ENCODE results near the gene CFAP100.

CFAP100 gene

DNA sequence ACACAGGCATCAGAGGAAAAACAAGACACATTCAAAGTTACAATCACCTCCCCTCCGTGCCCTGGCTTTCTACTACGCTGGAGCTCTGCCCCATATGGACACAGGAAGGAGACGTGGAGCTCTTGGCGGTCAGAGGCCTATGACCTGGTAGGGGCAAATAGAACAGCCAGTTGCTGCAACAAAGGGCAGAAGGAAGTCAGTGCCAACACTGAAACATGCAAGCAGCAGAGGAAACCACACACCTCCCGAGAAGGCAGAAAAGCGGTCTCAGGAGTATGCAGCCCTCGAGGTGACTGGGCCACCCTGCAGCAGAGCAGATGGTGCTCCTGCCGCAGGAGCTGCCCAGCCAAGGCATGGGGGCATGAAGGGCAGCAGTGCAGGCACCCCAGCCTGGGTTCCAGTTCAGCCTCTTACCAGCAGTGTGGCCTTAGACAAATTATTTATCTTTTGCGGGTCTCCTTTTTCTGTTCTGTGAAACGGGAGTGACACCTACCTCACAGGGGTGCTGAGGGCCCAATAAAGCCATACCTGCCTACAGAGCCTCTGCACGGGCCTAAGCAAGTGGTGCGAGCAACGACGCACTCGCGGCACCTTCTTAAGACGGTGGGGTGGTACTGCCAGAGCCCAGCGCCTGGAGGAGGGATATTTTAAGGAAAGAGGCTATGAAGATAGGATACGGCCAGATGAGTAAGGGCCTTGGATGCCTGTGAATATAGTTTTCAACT lies 72.3 kb downstream of the CFAP100 start:
- DNase-seq: no peak

DNA sequence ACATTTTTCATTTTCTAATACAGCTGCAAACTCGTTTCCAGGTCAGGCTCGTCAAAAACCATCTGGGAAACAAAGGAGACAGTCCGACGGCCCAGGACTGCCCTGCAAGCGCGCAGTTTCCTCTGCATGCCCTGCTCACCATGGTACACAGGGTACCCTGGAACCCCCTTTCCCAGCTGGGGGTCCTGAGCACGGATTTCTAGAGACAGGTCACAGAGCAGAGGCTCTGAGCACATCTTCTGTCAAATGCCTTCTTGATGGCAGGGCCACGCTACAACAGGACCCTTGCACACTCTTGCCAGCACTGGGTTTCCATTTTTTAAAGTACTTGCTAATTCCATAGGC lies 72.9 kb downstream of the CFAP100 start:
- DNase-seq: no peak

DNA sequence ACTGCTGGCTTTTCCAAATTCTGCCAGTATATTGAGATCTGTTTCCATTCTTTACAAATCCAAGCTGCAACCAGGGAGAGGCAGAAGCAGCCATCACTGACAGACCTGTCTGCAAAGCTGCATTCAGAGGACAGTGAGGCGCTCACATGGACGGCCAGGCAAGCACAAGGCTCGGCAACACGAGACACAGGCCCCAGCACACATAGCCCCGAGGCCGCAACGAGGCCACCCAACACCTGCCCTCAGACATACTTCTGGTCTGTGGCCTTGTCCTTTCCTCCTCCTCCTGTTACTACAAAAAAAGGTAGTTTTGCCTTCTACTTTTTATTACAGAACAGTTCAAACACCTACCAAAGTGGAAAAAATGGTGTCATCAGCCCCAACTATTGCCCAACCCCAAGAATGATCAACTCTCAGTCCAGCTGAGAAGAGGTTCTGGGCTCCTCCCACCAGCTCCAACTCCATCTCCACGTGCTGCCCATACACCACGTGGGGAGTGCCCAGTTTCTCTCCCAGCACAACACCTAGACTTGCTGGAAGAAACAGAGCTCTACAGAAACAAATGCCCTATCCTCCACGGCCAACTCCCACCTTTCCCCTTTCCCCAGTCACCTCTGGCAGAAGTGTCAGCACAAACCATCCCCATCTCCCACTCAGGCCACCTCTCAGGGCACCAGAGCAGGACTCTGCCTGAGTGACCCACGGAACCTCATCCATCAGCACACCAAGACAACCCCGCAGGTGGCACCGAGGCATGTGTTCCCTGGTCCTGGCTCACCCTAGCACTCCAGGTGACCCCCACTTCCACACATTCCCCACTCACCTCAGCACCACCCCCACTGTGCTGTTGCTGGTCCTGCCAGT lies 73.6 kb downstream of the CFAP100 start:
- DNase-seq: no peak

DNA sequence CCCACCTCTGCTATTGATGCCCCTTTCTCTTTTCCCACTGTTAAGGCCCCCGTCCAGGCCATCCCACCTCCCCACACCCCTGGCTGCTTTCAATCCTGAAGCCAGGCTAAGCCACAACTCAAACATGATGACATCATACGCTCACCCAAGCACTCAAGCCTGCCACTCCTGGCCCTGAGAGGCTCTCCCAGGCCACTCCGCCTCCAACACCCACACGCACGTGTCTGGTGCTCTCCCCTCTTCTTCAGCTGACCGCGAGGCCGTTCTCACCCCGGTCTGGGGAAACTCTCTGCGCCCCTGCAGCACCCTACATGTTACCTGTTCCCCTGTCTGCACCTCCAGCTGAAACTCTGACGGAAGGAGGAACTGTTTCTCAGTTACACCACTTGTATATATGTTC lies 74.8 kb downstream of the CFAP100 start:
- no peak for DNase-seq

DNA sequence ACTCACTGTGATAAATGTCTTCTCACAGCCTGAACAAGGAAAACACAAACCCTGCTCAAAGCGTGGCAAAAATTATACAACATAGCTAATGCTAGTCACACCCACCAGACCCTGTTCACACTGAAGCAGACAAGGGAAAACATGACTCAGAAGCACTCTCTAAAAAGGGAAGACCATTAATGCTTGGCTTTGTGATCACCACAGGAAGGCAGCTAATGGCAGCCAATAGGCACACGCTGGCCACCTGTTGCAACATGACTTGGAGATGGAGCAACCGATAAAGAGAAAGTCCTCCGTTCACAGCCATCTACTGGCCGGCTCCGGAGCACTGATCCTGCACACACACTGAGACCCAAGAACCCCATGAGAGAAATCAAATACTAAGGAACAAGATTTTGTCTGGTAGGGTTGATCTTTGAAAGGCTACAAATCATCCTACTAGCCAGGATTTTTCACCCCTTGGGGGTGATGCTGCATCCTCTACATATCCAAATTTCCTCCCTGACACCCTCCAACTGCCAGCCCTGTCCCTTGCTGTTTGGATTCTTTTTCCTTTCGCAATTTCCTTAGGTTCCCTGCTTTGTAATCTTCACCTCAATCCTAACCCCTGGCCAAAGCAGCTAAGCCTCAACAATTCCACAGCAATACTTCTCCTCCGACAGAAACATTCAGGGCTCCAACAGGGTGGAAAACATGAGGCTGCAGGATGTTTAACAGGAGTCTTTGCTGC lies 77.7 kb downstream of the CFAP100 start:
- peak in 1 of 2 donors; percentile 7 for DNase-seq

DNA sequence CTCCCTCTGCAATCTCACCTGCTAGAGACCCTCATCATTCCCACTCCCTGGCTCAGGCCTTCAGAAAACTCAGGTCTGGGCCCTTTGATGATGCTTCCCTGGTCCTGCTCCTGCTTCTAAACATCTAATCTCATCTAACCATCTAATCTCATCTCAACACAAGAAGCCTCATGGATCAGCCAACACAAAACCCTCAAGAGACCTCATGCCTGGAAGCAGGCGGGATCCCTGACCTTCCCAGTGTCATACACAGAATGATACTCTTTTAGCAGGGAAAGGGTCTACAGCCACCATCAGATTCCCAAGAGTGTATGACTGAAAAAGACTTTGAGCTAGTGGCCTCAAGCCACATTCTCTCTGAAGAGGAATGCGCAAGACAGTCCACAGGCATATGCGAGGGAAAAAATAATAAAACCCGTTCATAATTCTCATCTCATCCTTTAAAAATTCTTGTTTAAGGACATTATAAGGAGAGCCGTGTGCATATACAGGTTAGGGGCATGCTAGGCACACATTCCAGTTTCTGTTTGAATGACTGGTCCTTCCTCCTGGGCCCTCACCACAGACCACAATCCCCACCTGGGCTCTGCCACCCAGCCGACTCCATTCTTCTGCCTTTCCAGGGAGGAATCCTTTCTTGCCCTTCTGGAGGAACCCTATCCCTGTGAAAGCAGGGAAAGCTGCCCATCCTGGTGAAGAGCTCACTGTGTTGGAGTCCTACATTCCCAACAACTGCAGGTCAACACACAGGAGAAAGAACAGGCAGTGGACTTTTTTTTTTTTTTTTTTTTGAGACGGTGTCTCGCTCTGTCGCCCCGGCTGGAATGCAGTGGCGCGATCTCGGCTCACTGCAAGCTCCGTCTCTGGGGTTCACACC lies 78.8 kb downstream of the CFAP100 start:
- DNase-seq: peak in 1 of 2 donors; percentile 22

DNA sequence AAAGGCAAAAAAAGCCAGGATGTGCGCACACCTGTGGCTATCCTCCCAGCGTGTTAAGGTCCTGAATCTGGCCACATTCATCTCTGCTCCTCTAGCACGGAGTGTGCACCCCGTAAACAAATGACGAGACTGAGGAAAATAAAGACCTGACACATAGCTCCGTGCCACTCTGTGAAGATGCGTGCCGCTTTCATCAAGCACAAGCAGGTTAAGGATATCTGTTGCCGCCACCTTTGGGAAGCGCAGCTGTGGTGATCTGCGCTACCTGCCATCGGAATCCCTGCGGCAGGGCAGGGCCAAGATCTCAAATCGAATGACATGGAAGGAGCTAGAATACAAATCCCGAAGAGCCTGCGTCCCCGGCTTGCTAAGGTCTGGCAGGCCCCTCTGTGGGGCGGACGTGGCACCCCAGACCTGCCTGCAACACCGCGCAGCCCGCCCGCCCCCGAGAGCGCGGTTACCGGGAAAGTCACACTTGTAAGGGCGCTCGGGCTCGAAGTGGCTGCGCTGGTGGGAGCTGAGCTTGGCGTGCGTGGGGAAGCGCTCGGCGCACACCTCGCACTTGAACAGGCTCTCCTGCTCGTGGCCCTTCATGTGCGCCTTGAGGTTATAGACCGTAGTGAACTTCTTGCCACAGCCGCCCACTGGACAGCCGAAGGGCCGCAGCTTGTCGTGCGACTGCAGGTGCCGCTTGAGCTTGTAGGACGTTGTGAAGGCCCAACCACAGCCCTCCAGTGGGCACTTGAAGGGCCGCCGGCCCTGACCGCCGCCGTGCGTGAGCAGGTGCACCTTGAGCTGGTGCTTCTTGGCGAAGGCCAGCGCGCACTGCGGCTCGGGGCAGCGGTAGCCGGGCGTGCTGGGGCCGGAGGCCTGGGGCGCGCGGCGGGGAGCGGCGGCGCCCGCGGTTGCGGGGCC lies 80.0 kb downstream of the CFAP100 start:
- peak; percentile 41 to 53 for DNase-seq

DNA sequence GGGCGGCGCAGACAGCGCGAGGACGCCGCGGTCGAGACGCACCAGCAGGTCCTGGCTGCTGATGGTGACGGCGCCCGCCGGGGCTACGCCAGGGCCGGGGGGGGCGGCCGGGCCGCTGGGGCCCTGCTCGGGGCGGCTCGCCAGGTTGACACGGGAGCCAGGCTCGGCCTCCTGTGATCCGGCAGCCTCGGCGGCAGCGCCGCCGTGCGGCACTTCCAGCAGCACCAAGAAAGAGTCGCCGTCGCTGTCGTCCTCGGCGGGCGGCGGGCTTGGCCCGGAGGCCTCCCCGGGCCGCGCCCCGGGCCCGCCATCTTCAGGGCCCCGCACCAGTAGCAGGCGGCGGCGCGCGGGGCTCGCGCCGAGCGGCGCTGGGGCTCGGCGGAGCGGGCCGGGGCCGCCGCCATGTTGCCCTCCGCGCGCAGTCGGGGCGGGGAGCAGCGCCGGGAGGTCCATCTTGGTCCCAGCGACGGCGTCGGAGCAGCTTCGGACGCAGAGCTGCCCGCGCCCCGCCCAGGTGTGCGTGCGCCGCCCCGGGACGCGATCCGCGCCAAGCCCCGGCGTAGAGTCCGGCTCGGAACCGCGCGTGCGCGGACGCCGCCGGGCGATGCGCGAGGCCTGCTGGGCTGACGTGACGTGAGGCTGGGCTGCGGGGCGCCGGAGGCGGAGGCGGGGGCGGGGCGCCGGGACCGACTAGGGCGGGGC lies 80.9 kb downstream of the CFAP100 start, which contains the start of gene ZXDC:
TSS of gene ZXDC (minus strand) at position 479 of the 702 bp plus-strand sequence. CDS start at position 453, 26 bp downstream.
- DNase-seq: peak; percentile 91 to 92

DNA sequence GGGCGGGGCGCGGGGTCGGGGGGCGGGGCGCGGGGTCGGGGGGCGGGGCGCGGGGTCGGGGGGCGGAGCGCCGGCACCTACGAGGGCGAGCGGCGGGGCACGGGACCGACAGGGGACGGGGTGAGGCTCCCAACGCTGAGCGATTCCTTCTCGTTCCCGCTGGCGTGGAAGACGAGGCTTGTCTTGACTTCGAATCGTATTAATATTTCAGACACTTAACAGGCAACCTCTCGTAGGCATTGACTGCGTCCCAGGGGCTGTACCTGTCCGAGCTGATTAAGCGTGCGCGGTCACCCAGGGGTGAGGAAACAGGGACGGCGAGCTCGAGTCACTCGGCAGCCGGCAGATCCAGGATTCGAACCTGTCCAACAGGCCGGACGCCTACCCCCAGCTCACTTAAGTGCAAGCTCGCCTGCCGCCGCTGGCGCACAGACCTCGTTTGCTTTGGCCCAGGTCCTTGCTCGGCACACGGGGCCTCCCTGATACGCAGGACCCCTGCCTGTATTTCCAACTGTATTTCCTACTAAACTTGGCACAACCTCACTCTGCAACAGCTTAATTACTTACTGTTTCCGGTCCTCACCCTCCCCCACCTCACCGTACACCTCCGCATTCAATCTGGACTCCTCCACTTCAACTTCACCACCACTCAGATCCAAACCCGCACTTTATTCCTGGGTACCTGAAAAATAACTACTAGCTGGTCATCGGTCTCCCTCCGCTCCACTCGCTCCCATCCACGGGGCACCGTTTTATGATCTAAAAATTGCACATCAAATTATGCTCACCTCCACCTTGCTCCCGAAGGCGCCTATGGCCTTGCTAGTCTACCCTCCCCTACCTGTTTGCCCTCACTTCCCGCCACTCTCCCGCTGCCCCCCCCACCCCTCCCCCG lies 81.7 kb downstream of the CFAP100 start:
- DNase-seq: no peak

DNA sequence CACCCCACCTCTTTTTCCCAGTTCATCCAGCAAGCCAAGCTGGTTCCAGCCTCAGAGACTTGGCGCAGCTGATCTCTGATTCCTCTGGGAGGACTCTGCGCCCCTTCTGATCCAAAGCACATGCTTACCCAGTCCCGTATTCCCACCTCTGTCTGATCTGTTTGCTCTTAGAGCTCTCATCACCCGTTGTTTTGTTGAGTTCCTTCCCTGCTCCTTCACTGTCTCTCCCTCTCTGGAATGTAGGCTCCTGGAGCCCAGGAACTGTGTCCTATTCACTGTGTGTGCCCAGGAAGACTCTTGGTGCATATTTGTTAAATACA lies 82.3 kb downstream of the CFAP100 start:
- DNase-seq: no peak

DNA sequence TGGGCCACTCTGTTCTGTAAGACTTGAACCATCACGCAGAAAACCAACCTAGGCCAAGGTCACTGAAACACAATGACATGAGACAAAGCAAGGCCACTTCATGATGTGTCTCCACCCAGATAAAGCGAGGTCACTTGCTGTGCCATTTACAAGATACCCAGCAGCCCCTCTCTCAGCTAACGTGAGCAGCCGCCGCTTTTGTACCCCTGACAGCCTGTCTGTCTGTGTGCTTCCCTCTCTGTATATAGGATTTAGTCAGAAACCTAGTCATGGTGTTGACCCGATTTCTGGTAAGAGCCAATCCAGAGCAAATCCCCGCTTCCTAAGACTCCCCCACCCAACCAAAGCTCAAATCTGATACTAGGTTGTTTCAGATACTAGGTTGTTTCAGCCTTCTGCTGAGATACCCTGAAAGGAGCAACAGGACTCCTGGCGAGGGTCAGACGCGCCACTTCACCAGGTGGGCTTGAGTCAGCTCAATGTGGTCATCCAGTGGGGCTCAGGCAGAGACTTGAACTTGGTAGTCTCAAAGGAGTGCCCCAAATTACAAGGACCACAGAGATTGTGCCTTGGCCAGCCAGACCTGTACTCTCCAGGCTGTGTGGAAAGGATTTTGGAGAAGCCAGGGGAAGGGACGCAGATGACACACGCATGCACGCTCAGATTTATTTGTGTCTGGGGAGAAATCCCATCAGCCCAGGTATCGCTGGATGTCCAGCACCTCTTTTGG lies 84.0 kb downstream of the CFAP100 start:
- DNase-seq: no peak

DNA sequence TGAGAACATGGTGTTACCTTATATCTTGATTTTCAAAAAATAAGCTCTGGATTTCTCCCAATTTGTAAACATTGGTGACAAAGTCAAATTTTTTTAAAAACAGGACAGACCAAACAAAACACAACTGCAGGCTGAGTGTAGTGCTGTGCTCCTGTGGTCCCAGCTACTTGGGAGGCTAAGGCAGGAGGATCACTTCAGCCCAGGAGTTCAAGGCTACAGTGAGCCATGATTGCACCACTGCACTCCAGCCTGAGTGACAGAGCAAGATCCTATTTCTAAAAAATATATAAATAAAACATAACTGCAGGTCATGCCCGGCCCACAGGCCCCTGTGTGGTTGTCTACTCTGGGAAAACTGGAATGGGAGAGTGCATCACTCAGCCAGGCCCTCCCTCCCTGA lies 84.9 kb downstream of the CFAP100 start:
- DNase-seq: no peak

DNA sequence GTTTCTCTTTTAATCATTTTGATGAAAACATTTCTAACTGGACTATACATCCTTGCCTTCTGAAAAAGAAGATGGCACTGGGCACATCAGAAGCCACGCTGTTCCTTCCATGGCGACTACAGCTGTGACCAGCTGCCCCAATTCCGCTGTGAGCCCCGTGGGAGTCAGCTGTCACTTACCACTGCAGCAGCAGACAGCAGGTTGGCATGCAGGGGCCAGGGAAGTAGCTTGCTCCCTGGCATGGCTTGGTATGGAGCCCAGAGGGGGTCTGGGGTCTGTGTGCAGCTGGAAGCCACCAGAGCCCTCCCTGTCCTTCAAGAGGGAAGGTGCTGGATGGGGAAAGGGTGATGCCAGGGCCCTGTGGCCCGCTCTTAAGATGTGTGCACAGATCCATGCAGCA lies 85.5 kb downstream of the CFAP100 start:
- no peak for DNase-seq

DNA sequence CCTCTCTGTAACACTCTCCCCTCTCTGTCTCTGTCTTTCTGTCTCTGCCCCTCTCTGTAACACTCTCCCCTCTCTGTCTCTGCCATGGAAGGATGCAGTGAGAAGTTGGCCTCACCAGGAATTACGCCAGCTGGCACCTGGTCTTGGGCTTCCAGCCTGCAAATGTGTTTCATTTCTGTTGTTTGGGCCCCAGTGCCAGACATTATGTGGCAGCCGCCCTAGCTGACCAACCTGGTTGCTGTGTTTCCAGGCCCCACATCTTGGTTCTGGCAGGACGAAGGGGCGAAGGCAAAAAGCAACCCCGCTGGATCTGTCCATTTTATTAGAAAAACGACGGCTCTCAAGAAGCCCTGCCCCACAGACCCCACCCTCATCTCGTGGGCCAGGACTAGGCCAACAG lies 86.2 kb downstream of the CFAP100 start:
- no peak for DNase-seq

DNA sequence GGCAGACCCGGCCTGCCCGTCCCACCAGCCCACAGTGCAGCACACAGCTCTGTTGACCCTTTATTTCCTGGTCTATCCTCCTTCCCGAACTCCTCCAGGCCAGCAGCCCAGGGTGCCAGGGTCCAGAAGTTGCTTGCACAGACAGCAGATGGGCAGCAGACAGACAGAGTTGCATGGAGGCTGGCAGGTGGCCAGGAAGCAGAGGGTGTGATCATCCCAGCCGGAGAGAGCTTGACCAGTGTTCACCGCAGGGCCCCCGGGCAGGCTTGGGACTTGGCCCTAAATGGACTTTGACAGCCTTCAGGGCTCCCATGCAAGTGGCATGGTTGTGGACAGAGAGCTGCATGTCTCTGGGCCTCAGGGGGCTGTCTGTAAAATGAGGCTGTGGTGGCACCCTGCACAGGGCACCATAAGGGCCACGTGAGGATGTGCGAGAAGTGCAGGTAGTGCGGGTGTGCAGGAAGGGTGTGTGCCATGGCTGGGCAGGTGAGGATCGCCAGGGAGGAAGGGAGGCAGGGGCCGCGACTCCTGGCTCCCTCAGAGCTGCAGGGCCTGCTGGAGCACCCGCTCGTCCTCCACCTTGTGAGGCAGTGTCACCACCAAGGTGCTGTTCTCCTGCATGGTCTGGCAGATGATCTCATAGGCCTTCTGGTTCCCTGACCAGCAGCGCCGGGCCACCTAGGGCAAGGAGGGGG lies 87.2 kb downstream of the CFAP100 start:
- no peak for DNase-seq

DNA sequence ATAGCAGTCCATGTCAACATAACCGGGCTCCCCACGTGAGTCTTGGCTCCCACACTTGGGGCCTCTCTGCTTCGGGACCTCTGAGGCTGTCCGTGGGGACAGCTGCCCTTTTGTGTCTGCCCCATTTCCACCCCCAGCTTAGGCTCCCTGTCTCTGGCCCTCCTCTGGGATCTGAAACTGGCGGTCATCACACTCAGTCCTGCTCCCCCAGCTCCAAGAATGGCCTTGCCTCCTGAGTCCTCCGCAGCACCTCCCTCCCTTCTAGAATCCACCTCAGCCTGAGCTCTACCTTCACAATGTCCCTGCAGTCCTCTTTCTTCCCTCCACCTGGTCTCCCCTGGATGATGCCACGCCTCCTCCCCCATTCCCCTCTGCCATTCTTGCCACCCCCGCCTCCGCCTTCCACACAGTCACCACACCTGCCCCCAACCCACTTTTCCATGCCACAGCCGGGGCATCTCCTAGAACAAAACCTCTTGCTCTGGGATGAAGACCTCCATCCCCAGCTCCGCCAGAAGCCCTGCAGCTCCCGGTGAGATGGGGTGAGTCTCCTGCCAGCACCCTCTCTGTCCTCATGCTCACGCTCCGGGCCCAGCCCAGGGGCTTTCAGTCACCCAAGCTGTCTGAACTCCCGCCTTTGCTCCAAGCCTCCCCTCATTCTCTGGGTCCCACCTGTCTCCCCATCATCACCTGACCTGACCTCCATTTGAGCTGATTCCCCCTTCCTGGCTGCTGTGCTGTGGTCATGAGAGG lies 88.0 kb downstream of the CFAP100 start:
- DNase-seq: no peak

DNA sequence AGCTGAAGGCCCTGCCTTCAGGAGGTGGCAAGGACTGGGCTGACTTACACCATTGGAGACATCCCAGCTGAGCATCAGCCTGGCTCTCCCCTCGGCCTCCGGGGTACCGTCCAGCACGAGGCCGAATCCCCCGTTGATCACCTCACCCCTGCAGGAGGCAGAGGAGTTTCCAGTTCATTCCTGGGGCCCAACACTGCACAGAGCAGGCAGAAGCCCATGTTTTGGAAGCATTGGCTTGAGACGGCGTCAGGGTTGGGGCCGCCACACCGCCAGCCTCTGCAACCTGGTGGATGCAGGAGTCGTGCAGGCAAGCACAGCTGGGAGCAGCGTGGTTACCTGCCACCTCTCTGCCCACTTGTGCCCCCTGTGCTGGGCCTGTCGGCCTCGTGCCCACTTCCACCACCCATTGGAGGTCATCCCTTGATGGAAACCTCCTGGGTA lies 88.6 kb downstream of the CFAP100 start:
- DNase-seq: no peak

DNA sequence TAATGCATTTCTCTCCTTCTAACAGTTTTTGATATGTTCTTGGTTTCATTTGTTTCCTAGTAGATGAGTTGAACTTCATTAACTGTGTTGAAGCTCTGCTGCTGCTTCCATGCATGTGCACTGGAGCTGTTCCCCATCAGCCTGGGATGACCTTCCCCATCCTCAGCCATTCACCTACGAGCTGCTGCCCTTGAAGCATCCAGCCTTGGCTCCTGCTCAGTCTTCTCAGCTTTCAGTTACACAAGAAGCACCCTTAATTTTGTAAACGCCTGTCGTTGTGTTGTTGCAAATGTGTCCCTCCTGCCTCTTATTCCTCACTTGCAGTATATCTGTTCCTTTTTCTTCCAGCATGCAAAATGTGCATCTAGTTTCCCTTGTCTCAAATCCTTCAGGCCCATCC lies 89.4 kb downstream of the CFAP100 start:
- DNase-seq: no peak

All from stimulated activated CD4-positive, alpha-beta T cell treated with anti-CD3 and anti-CD28 coated beads, Interleukin-2, amount 100 ng/mL, for 24 hours (primary cell).